Prostate gland (tissue), 2 donors: ENCODE data around the gene MAP4K2. TPM values are rescaled to one million over a fixed set of nuclear protein-coding genes. Genes with fewer than 3 reads are reported as not detected.

Source experiments
- DNase-seq: peaks from one replicate; pipeline ENCODE4 v3.0.0-alpha.2; 2019; ENCODE audit warnings: low spot score
- H3K27ac ChIP-seq, 2 donors: fragments of 200-600 bp; sonication (generic); 2 replicates each; pipeline ENCODE4 v1.5.1; 2017 to 2019
- H3K27me3 ChIP-seq: fragments of 200-600 bp; sonication (generic); replicated peaks from 2 replicates; pipeline ENCODE4 v1.5.1; 2019; ENCODE audit not compliant: insufficient read depth
- H3K36me3 ChIP-seq, 2 donors: fragments of 200-600 bp; sonication (generic); 1 replicate in 1 of 2; 2 replicates in 1 of 2; pipeline versions ENCODE4 v1.5.1 to v1.8.1; 2017 to 2019
- H3K4me1 ChIP-seq: fragments of 200-600 bp; sonication (generic); replicated peaks from 2 replicates; pipeline ENCODE4 v1.5.1; 2019
- H3K4me3 ChIP-seq, 2 donors: fragments of 200-600 bp; sonication (generic); 2 replicates each; pipeline ENCODE4 v1.5.1; 2017 to 2019
- H3K9me3 ChIP-seq: fragments of 200-600 bp; sonication (generic); 2 replicates; pipeline ENCODE4 v1.5.1; 2017
- CTCF ChIP-seq, 4 experiments: fragments of 200-600 bp in 2 of 4; fragments of 450-650 bp in 2 of 4; sonication (generic) in 2 of 4; IDR thresholded peaks; 1 replicate in 3 of 4; 2 replicates in 1 of 4; pipeline ENCODE4 v1.5.1; 2016 to 2019; ENCODE audit warnings: antibody characterized with exemption in 4 of 4, mild to moderate bottlenecking in 2 of 4, moderate library complexity in 2 of 4
- POLR2A ChIP-seq: fragments of 450-650 bp; IDR thresholded peaks from one replicate; pipeline ENCODE4 v1.6.1; 2016; ENCODE audit warnings: antibody characterized with exemption, mild to moderate bottlenecking
- POLR2AphosphoS5 ChIP-seq: sonication (generic); formaldehyde crosslinking; IDR thresholded peaks from one replicate; pipeline ENCODE4 v1.6.1; 2017; ENCODE audit warnings: antibody characterized with exemption
- WGBS: methylation state at CpG from one replicate; pipeline ENCODE4 v1.1.5; 2018; 5-methylcytosine and 5-hydroxymethylcytosine counted together
- intact Hi-C: fragments of 100-400 bp; cut with DNase I; formaldehyde crosslinking; loops from one replicate; pipeline ENCODE4 v1.14.2; 2022
- total RNA-seq, 2 donors: library from RNA; depleted of rRNA; stranded (reverse); fragments of >200 nt; gene quantifications; one replicate each; pipeline ENCODE4 v1.1.0, GENCODE V29; 2016

MAP4K2 gene
- total RNA-seq, 2 donors from 2014 or later = 10.7 to 35.8 TPM

GRCh38 chr11:64829536-64830251, 26.7 kb upstream of the MAP4K2 start:
- DNase-seq = no peak
- Histone ChIP-seq H3K36me3 (peaks cover 0 to 10% of the 10 kb centered on the region in 2 donors), H3K27me3 (no peaks in the 10 kb centered on the region), H3K27ac (no peak overlapping the region), H3K9me3 (no peaks in the 10 kb centered on the region), H3K4me1 (no peaks in the 10 kb centered on the region), H3K4me3 (no peak overlapping the region)
- intact Hi-C loops = no loop called here
- 92% methylated on average over 24 of the region's 43 CpGs for WGBS
- TF ChIP-seq POLR2AphosphoS5 (no peak), POLR2A (no peak), CTCF (IDR thresholded peaks at IDR 0.05) (no peak)

GRCh38 chr11:64827451-64827839, 24.4 kb upstream of the MAP4K2 start:
- no peaks in the 10 kb centered on the region for H3K4me1 ChIP-seq
- 97% methylated on average over 22 of the region's 22 CpGs for WGBS
- no peak overlapping the region for H3K4me3 ChIP-seq
- no peaks in the 10 kb centered on the region for H3K36me3 ChIP-seq
- H3K27ac ChIP-seq = no peak overlapping the region
- TF ChIP-seq POLR2A (no peak), CTCF (IDR thresholded peaks at IDR 0.05) (no peak), POLR2AphosphoS5 (no peak)
- no peaks in the 10 kb centered on the region for H3K9me3 ChIP-seq
- H3K27me3 ChIP-seq = no peaks in the 10 kb centered on the region
- intact Hi-C loops = no loop called here
- no peak for DNase-seq

- intact Hi-C loops = no loop called here
- no peaks in the 10 kb centered on the region for H3K27me3 ChIP-seq
- no peak overlapping the region for H3K27ac ChIP-seq
- no peaks in the 10 kb centered on the region for H3K4me1 ChIP-seq
- H3K36me3 ChIP-seq = no peaks in the 10 kb centered on the region
- 93% methylated on average over 52 of the region's 52 CpGs for whole genome bisulfite sequencing
- DNase-seq = no peak
- TF ChIP-seq POLR2AphosphoS5 (no peak), POLR2A (no peak), CTCF (IDR thresholded peaks at IDR 0.05) (no peak)
- H3K4me3 ChIP-seq = no peak overlapping the region
- H3K9me3 ChIP-seq = no peaks in the 10 kb centered on the region
Observed at GRCh38 chr11:64826578-64827450, 23.8 kb upstream of the MAP4K2 start.

- no peak for DNase-seq
- H3K27ac ChIP-seq = no peak overlapping the region
- H3K4me1 ChIP-seq = no peaks in the 10 kb centered on the region
- no peaks in the 10 kb centered on the region for H3K27me3 ChIP-seq
- TF ChIP-seq POLR2A = no peak
- no peak for TF ChIP-seq CTCF (IDR thresholded peaks at IDR 0.05)
- no peak for TF ChIP-seq POLR2AphosphoS5
- H3K9me3 ChIP-seq = no peaks in the 10 kb centered on the region
- WGBS = 70% methylated on average over 7 of the region's 7 CpGs
- intact Hi-C loops = no loop called here
- no peak overlapping the region for H3K4me3 ChIP-seq
- no peaks in the 10 kb centered on the region for H3K36me3 ChIP-seq
Observed at GRCh38 chr11:64826062-64826461, 23.0 kb upstream of the MAP4K2 start.
